ENCODE data around the gene CLDN9.
A peak's percentile ranks its signal among the peaks of the same experiment; 100 is the strongest.

Gene CLDN9

GRCh38 chr16:3059723-3060242 is 47.1 kb downstream of the CLDN9 start:
- Histone ChIP-seq H3K4me3 (replicated peaks; ENCODE audit: low read depth, low read length) (peak overlapping the region; percentile 98), H3K36me3 (ENCODE audit: control insufficient read depth, insufficient read depth, low read length) (no peaks in the 10 kb centered on the region; the same call in 1 of the 2 replicates), H3K27me3 (replicated peaks; ENCODE audit: control insufficient read depth, insufficient read depth, low read length) (no peaks in the 10 kb centered on the region)
- TF ChIP-seq CTCF (IDR thresholded peaks at IDR 0.05; ENCODE audit: insufficient read depth, low read length, poor library complexity, severe bottlenecking), result no peak
- no peak for DNase-seq (ENCODE audit: extremely low read depth, insufficient read length)

DNA sequence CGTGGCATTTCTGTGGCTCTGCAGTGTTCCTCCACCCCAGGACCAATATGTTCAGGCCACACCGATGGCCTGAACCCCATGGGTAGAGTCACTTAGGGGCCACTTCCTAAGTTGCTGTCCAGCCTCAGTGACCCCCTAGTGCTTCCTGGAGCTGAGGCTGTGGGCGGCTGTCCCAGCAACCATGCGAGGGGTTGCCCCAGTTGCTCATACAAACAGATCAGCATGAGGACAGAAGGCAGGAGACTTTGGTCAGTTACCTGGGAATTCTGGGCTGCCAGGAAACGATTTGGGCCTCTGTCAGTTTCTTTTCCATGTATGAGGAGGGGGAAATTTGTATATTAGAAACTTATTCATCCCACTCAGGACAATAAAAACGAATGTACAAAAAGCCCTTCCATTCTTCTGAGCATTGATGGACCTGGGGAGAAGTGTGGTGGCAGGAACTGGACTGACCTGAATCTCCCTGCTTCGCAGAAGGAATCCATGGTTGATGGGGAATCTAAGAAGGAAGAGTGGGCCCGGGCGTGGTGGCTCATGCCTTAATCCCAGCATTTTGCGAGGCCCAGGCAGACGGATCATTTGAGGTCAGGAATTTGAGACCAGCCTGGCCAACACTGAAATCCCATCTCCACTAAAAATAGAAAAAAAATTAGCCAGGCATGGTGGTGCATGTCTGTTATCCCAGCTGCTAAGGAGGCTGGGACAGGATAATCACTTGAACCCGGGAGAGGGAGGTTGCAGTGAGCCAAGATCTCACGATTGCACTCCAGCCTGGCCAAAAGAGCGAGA is 47.8 kb downstream of the CLDN9 start:
- no peak for TF ChIP-seq CTCF (IDR thresholded peaks at IDR 0.05; ENCODE audit: insufficient read depth, low read length, poor library complexity, severe bottlenecking)
- Histone ChIP-seq H3K27me3 (replicated peaks; ENCODE audit: control insufficient read depth, insufficient read depth, low read length) (no peaks in the 10 kb centered on the region), H3K4me3 (replicated peaks; ENCODE audit: low read depth, low read length) (no peak overlapping the region), H3K36me3 (ENCODE audit: control insufficient read depth, insufficient read depth, low read length) (no peaks in the 10 kb centered on the region; the same call in 1 of the 2 replicates)
- no peak for DNase-seq (ENCODE audit: extremely low read depth, insufficient read length)

DNA sequence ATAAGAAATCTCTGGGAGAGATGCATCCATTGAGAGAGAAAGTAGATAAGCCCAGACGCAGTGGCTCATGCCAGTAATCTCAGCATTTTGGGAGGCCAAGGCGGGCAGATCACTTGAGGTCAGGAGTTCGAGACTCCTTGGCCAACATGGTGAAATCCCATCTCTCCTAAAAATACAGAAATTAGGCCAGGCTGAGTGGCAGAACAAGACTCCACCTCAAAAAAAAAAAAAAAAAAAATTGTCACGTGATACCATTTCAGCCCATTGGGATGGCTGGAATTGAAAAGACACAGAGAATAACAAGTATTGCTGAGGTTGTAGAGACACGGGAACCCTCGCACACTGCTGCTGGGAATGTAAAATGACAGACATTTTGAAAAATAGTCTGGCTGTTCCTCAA is 49.8 kb downstream of the CLDN9 start:
- DNase-seq (ENCODE audit: extremely low read depth, insufficient read length), result no peak
- no peak for TF ChIP-seq CTCF (IDR thresholded peaks at IDR 0.05; ENCODE audit: insufficient read depth, low read length, poor library complexity, severe bottlenecking)
- H3K27me3 ChIP-seq (replicated peaks; ENCODE audit: control insufficient read depth, insufficient read depth, low read length), result no peaks in the 10 kb centered on the region
- no peaks in the 10 kb centered on the region for H3K36me3 ChIP-seq (ENCODE audit: control insufficient read depth, insufficient read depth, low read length)
- H3K4me3 ChIP-seq (replicated peaks; ENCODE audit: low read depth, low read length), result no peak overlapping the region

GRCh38 chr16:3063625-3064386 is 51.1 kb downstream of the CLDN9 start:
- Histone ChIP-seq H3K36me3 (ENCODE audit: control insufficient read depth, insufficient read depth, low read length) (peaks cover 3% of the 10 kb centered on the region), H3K27me3 (replicated peaks; ENCODE audit: control insufficient read depth, insufficient read depth, low read length) (no peaks in the 10 kb centered on the region), H3K4me3 (replicated peaks; ENCODE audit: low read depth, low read length) (no peak overlapping the region)
- no peak for TF ChIP-seq CTCF (IDR thresholded peaks at IDR 0.05; ENCODE audit: insufficient read depth, low read length, poor library complexity, severe bottlenecking)
- DNase-seq (ENCODE audit: extremely low read depth, insufficient read length), result no peak

All from GM06990 (cell line).